G401.6 (cell line): Measurements from ENCODE around the gene PGRMC2.
"Not testable (repeated sequence)": the region's sequence is repeated elsewhere in the genome, so short reads cannot be mapped to it uniquely, and the experiment has no call there.

Source experiments
- FAIRE-seq: peaks from 2 replicates; lab custom pipeline; 2012; peaks lifted over from hg19 to GRCh38; lab: Jason Lieb, UNC

The PGRMC2 gene

GRCh38 chr4:128267171-128267570 is 20.4 kb downstream of the PGRMC2 start:
- not testable (repeated sequence) for FAIRE-seq

- FAIRE-seq: not testable (repeated sequence)
Measured at GRCh38 chr4:128265550-128265949, 22.1 kb downstream of the PGRMC2 start.

DNA sequence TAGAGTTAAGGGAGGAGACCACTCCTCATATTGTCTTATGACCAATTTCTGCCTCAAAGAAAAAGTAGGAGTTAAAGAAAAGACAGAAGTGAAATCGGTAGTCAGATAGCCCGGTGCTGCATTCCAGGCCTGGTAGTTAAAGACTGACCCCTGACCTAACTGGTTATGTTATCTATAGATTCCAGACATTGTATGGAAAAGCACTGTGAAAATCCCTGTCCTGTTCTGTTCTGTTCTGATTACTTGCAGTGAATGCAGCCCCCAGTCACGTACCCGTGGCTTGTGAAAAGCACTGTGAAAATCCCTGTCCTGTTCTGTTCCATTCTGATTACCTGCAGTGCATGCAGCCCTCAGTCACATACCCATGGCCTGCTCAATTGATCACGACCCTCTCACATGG is 27.7 kb downstream of the PGRMC2 start:
- not testable (repeated sequence) for FAIRE-seq

- FAIRE-seq: not testable (repeated sequence)
Measured at GRCh38 chr4:128258166-128258565, 29.4 kb downstream of the PGRMC2 start.

GRCh38 chr4:128256539-128256938 is 31.1 kb downstream of the PGRMC2 start:
- FAIRE-seq: no peak

DNA sequence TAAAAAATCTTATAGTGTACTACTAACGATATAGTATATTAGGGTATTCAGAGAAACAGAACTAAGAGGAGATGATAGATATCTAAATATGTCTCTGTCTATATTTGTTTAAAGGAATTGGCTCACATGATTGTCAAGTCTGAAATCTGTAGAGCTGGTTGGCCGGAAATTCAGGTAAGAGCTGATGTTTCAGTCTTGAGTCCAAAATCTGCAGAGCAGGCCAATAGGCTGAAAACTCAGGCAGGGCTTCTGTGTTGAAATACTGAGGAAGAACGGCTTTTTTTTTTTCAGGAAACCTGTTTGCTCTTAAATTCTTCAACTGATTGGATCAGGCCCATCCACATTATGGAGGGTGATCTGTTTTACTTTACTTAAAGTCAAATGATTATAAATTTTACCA is 31.7 kb downstream of the PGRMC2 start:
- FAIRE-seq: no peak

DNA sequence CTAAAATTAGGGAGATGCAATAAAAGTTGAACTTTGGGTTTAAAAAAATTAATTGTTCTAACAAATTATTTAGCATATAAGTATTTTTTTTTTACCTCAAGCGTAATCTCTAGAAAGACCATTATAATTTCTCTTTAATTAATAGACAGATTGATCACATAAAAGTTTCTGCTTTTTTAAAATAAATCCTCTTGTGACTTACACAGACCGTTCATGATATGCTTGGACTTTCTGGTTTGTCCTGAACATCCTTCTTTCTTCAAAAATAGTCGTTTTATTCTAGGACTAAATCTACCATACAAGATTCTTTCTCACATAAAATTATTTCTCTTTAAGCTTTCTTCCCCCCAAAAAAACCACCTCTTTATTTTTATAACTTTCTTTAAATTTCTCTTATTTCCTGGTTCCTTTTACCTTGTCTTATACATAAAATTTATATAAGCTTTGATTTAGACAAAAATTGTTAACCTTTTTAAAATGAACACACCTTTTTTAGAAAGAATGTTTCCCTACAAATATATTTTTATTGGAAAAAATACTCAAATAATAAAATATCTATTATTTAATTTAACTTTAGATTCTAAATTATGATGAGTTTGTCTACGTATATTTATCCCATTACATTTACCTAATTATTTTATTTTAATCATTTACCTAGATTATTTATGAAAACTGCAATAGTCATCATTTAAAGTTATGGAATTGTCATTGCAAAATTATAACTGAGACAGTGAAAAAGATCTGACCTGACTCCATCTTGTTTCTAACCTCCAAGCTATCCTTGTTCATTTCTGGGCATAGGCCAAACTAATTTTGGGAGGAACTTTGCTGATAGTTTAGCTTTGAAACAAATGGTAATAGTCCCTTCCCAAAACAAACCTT is 37.6 kb downstream of the PGRMC2 start:
- FAIRE-seq: peak; percentile 87

GRCh38 chr4:128247906-128248305 is 39.7 kb downstream of the PGRMC2 start:
- no peak for FAIRE-seq

GRCh38 chr4:128245391-128245790 is 42.2 kb downstream of the PGRMC2 start:
- FAIRE-seq: not testable (repeated sequence)

GRCh38 chr4:128244379-128244778 is 43.2 kb downstream of the PGRMC2 start:
- no peak for FAIRE-seq

- no peak for FAIRE-seq
Measured at GRCh38 chr4:128242601-128243000, 45.0 kb downstream of the PGRMC2 start.

- FAIRE-seq: no peak
Measured at GRCh38 chr4:128241981-128242380, 45.6 kb downstream of the PGRMC2 start.

GRCh38 chr4:128241425-128241913 is 46.1 kb downstream of the PGRMC2 start:
- FAIRE-seq: no peak

- no peak for FAIRE-seq
Measured at GRCh38 chr4:128241019-128241418, 46.6 kb downstream of the PGRMC2 start.

- FAIRE-seq: no peak
Measured at GRCh38 chr4:128234836-128235235, 52.8 kb downstream of the PGRMC2 start.

- FAIRE-seq: no peak
Measured at GRCh38 chr4:128232719-128233118, 54.9 kb downstream of the PGRMC2 start.

DNA sequence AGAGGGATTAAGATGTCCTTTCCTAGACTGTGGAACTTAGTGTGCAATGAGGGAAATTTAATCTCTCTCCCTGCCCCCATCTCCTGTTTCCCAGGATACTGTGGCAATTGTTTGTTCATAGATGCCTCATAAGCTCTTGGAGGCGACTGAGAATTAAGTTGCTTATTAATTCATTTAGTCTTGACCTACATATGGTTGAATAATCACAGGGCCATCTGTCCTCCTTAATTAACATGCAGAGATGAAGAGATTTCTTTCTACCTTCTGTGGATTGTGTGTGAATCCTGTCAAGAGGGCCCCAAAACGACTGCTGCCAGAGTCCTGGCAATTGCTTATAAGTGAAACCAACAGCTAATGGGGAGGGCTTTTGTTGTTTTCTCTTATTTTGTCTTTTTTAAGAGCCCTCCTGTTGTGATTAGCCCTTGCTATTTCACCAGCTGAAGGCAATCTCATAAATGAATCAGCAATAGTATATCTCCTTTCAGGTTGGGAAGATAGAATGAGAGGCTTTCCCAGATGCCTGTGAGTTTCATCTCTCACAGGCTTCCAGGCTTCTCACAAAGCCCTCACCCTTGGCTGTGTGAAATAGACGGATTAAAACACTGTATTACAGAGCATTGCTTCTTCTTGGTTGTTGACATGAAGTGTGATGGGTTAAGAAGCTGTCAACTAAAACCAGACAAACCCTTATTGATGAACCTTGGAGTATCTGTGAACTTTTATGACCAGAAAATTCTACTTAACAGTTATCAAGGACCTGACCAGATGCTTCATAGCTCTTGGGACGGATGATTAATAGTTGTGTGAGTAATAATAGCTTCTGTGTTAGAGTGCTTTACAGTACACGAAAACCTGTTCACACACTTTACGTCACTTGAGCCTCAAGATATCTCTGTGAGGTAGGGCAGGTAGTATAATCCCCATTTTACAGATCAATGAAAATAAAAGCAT is 58.5 kb downstream of the PGRMC2 start:
- no peak for FAIRE-seq

DNA sequence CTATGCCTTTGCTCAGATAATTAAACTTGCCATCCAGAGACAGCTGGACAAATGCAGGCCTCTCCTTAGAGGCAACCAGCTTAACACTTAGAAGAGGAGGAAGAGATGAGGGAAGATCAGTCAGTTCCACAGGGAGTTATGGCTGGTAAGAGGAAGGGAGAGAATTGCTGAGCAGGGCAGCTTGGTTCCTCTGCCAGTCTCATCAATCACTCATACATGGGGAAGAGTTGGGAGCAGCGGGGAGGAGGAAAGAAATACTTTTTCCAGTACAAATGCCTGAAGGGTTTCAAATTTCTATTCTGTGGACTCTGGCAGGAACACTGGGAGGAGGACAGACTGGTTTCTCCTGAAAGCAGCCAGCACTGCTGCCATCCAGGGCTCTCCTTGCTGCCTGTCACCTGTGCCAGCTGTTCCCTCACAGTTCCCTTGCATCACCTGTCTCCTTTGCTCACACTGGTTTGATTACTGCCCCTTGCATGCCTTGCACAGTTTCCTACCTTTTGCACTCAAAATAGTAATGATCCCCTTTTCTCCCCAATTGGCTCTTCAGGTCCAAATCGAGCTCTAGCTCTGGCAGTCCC is 59.5 kb downstream of the PGRMC2 start:
- no peak for FAIRE-seq

DNA sequence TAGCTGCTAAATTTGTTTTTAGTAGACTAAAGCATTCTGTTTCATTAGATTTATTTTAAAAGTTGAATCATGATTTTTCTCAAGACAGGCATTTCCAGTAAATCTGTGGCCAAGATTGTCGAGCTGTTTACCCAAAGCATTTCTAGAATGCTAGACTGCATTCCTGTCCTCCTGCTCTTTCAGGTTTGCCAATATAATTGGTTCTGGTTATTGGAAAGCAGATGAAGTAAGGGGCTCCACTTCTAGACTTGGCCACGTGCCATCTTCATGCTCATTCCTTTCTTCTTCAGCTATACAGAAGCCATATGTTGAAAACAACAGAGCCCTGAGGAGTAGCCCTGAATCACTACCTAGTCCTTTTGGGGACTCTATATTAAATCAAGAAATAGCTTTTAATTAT is 62.5 kb downstream of the PGRMC2 start:
- no peak for FAIRE-seq

DNA sequence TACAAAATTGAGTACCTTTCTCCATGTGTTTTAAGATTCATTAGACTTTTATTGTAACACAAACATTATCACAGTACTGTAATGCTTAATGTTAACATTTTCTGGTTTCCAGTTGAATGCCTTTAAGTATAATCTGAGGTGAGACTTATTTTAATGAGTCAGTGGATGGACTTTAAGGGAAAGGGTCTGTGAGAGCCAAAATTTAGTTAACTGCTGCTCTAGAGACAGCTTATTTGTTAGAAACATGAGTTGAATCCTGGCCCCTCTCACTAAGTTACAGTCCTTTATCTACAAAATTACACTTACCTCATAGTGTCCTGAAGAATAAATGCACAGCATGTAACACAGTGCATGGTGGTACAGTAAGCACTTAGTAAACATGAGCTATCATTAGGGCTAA is 66.0 kb downstream of the PGRMC2 start:
- FAIRE-seq: no peak

DNA sequence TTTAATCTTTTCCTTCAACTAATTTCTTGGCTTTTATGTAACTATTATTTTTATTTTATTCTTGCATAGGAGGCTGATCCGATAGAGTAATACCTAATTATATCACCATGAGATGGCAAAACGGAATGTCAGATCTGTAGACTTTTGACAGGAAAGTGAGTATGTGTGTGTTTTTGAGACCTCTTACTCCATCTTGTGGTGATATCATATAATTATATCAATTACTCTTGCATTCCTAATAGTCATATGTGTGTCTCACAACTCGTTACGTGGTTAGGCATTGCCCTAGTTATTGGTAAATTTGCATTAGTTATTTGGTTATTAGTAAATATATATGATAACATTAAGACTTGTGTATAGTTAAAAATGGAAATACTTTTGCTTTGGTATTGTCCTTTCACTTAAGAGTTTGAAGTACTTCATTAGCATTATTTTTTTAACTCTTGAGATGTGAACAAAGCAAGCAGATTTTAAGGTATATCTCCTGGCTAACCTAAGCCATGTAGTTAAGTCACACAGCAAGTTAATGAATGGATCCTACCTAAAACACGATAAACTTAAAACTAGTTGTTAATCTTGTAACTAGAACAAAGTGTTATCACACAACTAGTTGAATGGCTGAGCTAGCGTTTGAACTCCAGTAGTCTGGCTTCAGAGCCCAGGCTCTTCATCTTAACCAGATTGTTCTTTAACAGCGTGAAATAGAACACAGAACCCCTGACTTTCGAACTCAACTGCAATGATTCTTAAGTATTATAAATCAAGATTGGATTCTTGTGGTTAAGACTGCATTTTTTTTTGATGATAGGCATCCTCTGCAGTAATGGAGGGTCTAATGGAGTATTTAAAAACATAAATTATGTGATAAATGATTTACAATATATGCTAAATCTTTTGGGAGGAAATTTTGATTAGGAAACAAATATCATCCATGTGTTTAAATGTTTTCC is 67.1 kb downstream of the PGRMC2 start:
- peak; percentile 93 for FAIRE-seq
